ENCODE data around the gene RASA1. TPM values are rescaled to one million over a fixed set of nuclear protein-coding genes. Genes with fewer than 3 reads are reported as not detected.

The RASA1 gene
- total and polyA plus RNA-seq, 2 experiments from 2014 or later, result 9.3 to 35.0 TPM

- Mint-ChIP-seq H3K27ac (no peak overlapping the region), H3K4me1 (no peaks in the 10 kb centered on the region), H3K9me3 (no peaks in the 10 kb centered on the region), H3K27me3 (ENCODE audit: insufficient read depth, low read depth, poor library complexity) (no peaks in the 10 kb centered on the region), H3K36me3 (ENCODE audit: low read depth) (peaks cover 23% of the 10 kb centered on the region; the same call in 2 of the 3 replicates), H3K4me3 (no peak overlapping the region)
- H2AFZ ChIP-seq, result no peak overlapping the region
- H4K20me1 ChIP-seq (replicated peaks; ENCODE audit: insufficient read depth), result no peaks in the 10 kb centered on the region
- TF ChIP-seq CREB1 (CRISPR knock-in tag; IDR thresholded peaks at IDR 0.05; ENCODE audit: low read depth) (no peak), EZH2phosphoT487 (IDR thresholded peaks at IDR 0.05; ENCODE audit: unreplicated experiment) (no peak), ETS1 (IDR thresholded peaks at IDR 0.05) (no peak), ZNF331 (CRISPR knock-in tag; IDR thresholded peaks at IDR 0.05; ENCODE audit: low read depth) (no peak), JUNB (IDR thresholded peaks at IDR 0.05; ENCODE audit: unreplicated experiment) (no peak), POLR2AphosphoS5 (IDR thresholded peaks at IDR 0.05; ENCODE audit: low read depth) (no peak), ZNF462 (CRISPR knock-in tag; IDR thresholded peaks at IDR 0.05) (no peak), CTCF (conservative IDR thresholded peaks at IDR 0.05; ENCODE audit: low read depth in 2 of 2) (no peak), ZNF114 (CRISPR knock-in tag; IDR thresholded peaks at IDR 0.05) (no peak), NANOG (IDR thresholded peaks at IDR 0.05; ENCODE audit: borderline replicate concordance) (no peak), STAT1 (IDR thresholded peaks at IDR 0.05; ENCODE audit: unreplicated experiment) (no peak), EZH2 (IDR thresholded peaks at IDR 0.05; ENCODE audit: low read depth, unreplicated experiment) (no peak), REST (IDR thresholded peaks at IDR 0.05; ENCODE audit: unreplicated experiment) (no peak)
- no peaks in the 10 kb centered on the region for H3K27me3 ChIP-seq (ENCODE audit: insufficient read depth)
- H3K4me3 ChIP-seq, result no peak overlapping the region
- no peak for ATAC-seq
- H3K36me3 ChIP-seq (ENCODE audit: insufficient read depth), result peaks cover 26% of the 10 kb centered on the region
- H3F3A ChIP-seq (replicated peaks; ENCODE audit: low read depth), result no peaks in the 10 kb centered on the region
- DNase-seq (ENCODE audit: low spot score), result no peak
- H3K79me2 ChIP-seq (replicated peaks; ENCODE audit: insufficient read depth), result no peaks in the 10 kb centered on the region
- no peaks in the 10 kb centered on the region for H3K9me2 ChIP-seq (ENCODE audit: insufficient read depth)
- no peak overlapping the region for H3K4me2 ChIP-seq
- no peaks in the 10 kb centered on the region for H3K4me1 ChIP-seq (ENCODE audit: insufficient read depth)
- H3K27ac ChIP-seq (ENCODE audit: low read depth), result no peak overlapping the region
Observed at GRCh38 chr5:87382224-87382623, 114.5 kb downstream of the RASA1 start.
